ENCODE data around the gene FAM209B. TPM values are rescaled to one million over a fixed set of nuclear protein-coding genes. Genes with fewer than 3 reads are reported as not detected.
"Not testable (repeated sequence)": the region's sequence is repeated elsewhere in the genome, so short reads cannot be mapped to it uniquely, and the experiment has no call there.

FAM209B gene
- total RNA-seq, 4 donors from 2014 or later: not detected

DNA sequence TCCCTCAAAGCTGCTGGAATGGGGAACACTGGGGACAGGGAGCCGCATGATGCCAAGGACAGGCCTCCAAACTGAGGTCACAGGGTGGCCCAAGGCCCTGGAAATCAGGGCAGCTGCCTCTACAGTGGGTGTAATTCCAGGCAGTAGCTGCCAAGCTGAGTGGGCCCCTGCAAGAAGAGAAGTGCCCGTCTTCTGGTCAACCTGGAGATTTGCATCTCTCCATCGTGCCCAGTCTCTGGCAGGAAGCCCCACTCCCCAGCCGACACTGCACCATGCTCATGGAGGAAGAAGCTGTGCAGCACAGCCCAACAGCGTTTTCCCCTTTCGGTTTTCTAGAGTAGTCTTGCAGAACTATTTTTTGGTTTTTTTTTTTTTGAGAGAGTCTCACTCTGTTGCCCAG lies 10.7 kb upstream of the FAM209B start:
- peaks cover 0 to 34% of the 10 kb centered on the region in 2 donors for H3K36me3 ChIP-seq
- TF ChIP-seq POLR2A (IDR thresholded peaks at IDR 0.05): no peak
- TF ChIP-seq, protein P1, sequence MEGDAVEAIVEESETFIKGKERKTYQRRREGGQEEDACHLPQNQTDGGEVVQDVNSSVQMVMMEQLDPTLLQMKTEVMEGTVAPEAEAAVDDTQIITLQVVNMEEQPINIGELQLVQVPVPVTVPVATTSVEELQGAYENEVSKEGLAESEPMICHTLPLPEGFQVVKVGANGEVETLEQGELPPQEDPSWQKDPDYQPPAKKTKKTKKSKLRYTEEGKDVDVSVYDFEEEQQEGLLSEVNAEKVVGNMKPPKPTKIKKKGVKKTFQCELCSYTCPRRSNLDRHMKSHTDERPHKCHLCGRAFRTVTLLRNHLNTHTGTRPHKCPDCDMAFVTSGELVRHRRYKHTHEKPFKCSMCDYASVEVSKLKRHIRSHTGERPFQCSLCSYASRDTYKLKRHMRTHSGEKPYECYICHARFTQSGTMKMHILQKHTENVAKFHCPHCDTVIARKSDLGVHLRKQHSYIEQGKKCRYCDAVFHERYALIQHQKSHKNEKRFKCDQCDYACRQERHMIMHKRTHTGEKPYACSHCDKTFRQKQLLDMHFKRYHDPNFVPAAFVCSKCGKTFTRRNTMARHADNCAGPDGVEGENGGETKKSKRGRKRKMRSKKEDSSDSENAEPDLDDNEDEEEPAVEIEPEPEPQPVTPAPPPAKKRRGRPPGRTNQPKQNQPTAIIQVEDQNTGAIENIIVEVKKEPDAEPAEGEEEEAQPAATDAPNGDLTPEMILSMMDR (IDR thresholded peaks at IDR 0.05 in 4 of 5, conservative IDR thresholded peaks at IDR 0.05 in 1 of 5): no peak
- no peaks in the 10 kb centered on the region for H3K27me3 ChIP-seq
- no peak for DNase-seq
- ATAC-seq: no peak
- in situ Hi-C loops (cut with MboI; ENCODE audit: low sequenced_read_pairs in 4 of 4): no loop called here
- H3K27ac ChIP-seq: no peak overlapping the region
- H3K4me3 ChIP-seq: no peak overlapping the region
- no peaks in the 10 kb centered on the region for H3K4me1 ChIP-seq
- peaks cover 0 to 7% (median 0%) of the 10 kb centered on the region in 3 donors for H3K9me3 ChIP-seq
- intact Hi-C loops (cut with DNase I; ENCODE audit: low total_unique reads): no loop called here

DNA sequence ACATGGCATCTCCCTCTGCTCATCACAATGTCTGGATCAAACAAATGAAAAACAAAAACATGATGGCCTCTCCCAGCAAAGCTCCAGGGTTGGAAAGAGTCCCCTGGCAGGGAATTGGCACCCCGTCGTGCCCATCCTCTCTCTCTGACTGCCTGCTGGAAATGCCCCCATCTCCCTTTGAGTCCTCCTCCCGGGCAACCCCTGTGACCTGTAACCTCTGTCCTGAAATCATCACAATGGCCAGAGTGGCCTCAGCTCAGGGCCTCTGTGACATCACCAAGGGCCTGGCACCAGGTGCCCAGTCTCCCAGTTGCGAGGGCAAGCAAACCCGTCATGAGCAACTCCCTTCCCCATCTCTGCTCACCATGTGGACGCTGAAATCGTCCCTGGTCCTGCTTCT lies 8.6 kb upstream of the FAM209B start, which contains the start of gene FAM209A:
Gene FAM209A (plus strand): TSS at position 301 of the 400 bp plus-strand sequence. CDS start 65 bp downstream, at position 366.
- ATAC-seq; H3K4me1 ChIP-seq; in situ Hi-C loops (cut with MboI; ENCODE audit: low sequenced_read_pairs in 4 of 4): not testable (repeated sequence)

DNA sequence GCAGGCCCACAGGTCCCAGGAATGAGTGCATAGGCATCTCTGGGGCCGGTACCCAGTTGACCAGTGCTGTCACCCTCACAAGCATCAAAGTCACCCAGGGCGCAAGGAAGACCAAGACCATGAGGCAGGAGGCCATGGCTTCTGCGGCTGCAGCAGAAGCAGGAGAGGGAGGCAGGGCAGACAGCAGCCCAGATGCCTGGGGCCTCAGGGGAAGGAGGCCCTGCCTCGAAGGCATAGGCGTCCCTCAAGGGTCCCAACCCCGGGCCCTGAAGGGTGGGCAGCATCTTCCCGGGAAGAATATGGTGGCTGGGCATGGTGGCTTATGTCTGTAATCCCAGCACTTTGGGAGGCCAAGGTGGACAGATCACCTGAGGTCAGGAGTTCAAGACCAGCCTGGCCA lies 5.5 kb upstream of the FAM209B start:
- in situ Hi-C loops (cut with MboI; ENCODE audit: low sequenced_read_pairs in 4 of 4) (no loop called here), intact Hi-C loops (cut with DNase I; ENCODE audit: low total_unique reads) (no loop called here)
- no peak overlapping the region for H3K27ac ChIP-seq
- H3K4me3 ChIP-seq: no peak overlapping the region
- H3K4me1 ChIP-seq: no peaks in the 10 kb centered on the region
- no peak for DNase-seq
- TF ChIP-seq, protein P1 (IDR thresholded peaks at IDR 0.05 in 4 of 5, conservative IDR thresholded peaks at IDR 0.05 in 1 of 5): no peak
- no peak for TF ChIP-seq POLR2A (IDR thresholded peaks at IDR 0.05)
- no peaks in the 10 kb centered on the region for H3K36me3 ChIP-seq
- no peaks in the 10 kb centered on the region for H3K27me3 ChIP-seq
- H3K9me3 ChIP-seq: no peaks in the 10 kb centered on the region
- ATAC-seq: no peak

More for the DNA sequence above, 8.6 kb upstream of the FAM209B start, which contains the start of gene FAM209A:
- H3K4me3 ChIP-seq; H3K9me3 ChIP-seq; intact Hi-C loops (cut with DNase I; ENCODE audit: low total_unique reads); DNase-seq; H3K27me3 ChIP-seq; H3K27ac ChIP-seq: not testable (repeated sequence)
- peaks cover 0 to 13% of the 10 kb centered on the region in 2 donors for H3K36me3 ChIP-seq

DNA sequence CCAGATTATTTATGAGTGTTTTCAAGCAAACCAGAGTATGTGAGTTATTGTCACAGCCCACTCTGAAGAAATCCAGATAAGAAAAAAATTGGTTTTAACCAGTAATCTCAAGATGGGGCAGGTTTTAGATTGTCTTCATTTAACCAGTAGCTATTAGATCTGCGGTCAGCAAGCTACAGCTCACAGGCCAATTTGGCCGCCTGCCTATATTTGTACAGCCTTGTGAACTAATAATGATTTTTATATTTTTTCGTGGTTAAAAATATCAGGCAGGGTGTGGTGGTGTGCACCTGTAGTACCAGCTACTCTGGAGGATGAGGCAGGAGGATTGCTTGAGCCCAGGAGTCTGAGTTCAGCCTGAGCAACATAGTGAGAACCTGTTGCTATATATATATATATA lies 5.0 kb downstream of the FAM209B start:
- intact Hi-C loops (cut with DNase I; ENCODE audit: low total_unique reads) (no loop called here), in situ Hi-C loops (cut with MboI; ENCODE audit: low sequenced_read_pairs in 4 of 4) (no loop called here)
- no peaks in the 10 kb centered on the region for H3K27me3 ChIP-seq
- DNase-seq (no peak), ATAC-seq (no peak)
- no peaks in the 10 kb centered on the region for H3K4me1 ChIP-seq
- H3K9me3 ChIP-seq: no peaks in the 10 kb centered on the region
- H3K27ac ChIP-seq: no peak overlapping the region
- H3K4me3 ChIP-seq: no peak overlapping the region
- TF ChIP-seq, protein P1 (IDR thresholded peaks at IDR 0.05 in 4 of 5, conservative IDR thresholded peaks at IDR 0.05 in 1 of 5): no peak
- TF ChIP-seq POLR2A (IDR thresholded peaks at IDR 0.05): no peak
- no peaks in the 10 kb centered on the region for H3K36me3 ChIP-seq

DNA sequence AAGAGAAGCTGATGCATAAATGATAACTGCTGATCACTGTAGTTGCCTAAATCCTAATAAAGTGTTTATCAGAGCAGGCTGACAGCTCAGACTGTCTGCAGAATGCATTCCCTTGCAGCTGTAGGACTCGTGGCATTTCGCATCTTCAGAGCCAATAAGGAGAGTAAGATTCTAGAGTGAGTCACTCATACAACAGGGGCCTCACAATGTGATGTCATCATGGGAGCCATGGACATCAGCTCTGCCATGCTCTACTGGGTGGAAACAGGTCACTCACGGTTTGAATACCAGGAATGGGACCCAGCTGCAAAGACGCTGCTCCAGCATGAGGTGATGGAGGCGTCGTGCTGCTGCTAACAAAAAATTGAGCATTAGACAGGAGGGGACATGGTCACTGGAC lies 7.4 kb downstream of the FAM209B start:
- Histone ChIP-seq H3K4me1 (no peaks in the 10 kb centered on the region), H3K36me3 (no peaks in the 10 kb centered on the region), H3K9me3 (no peaks in the 10 kb centered on the region), H3K27ac (no peak overlapping the region), H3K4me3 (no peak overlapping the region), H3K27me3 (no peaks in the 10 kb centered on the region)
- in situ Hi-C loops (cut with MboI; ENCODE audit: low sequenced_read_pairs in 4 of 4) (no loop called here), intact Hi-C loops (cut with DNase I; ENCODE audit: low total_unique reads) (no loop called here)
- no peak for TF ChIP-seq POLR2A (IDR thresholded peaks at IDR 0.05)
- TF ChIP-seq, protein P1 (IDR thresholded peaks at IDR 0.05 in 4 of 5, conservative IDR thresholded peaks at IDR 0.05 in 1 of 5): no peak
- DNase-seq (no peak), ATAC-seq (no peak)

All from gastrocnemius medialis (tissue), 4 donors.